Muscle of arm (tissue), 12 donors: Measurements from ENCODE around the gene NTHL1. TPM values are rescaled to one million over a fixed set of nuclear protein-coding genes. Genes with fewer than 3 reads are reported as not detected.

Source experiments
- DNase-seq: peaks from one replicate; pipeline ENCODE4 v3.0.0-alpha.2; 2013
- polyA plus RNA-seq, 12 donors: library from polyadenylated mRNA; unstranded; fragments of 120-200 nt; gene quantifications; one replicate each; pipeline ENCODE4 v1.2.1, GENCODE V29; 2013; ENCODE audit not compliant: insufficient read length in 12 of 12

The NTHL1 gene
- polyA plus RNA-seq, 12 donors, result 8.4 to 35.5 (median 10.6) TPM; not detected in 1

DNA sequence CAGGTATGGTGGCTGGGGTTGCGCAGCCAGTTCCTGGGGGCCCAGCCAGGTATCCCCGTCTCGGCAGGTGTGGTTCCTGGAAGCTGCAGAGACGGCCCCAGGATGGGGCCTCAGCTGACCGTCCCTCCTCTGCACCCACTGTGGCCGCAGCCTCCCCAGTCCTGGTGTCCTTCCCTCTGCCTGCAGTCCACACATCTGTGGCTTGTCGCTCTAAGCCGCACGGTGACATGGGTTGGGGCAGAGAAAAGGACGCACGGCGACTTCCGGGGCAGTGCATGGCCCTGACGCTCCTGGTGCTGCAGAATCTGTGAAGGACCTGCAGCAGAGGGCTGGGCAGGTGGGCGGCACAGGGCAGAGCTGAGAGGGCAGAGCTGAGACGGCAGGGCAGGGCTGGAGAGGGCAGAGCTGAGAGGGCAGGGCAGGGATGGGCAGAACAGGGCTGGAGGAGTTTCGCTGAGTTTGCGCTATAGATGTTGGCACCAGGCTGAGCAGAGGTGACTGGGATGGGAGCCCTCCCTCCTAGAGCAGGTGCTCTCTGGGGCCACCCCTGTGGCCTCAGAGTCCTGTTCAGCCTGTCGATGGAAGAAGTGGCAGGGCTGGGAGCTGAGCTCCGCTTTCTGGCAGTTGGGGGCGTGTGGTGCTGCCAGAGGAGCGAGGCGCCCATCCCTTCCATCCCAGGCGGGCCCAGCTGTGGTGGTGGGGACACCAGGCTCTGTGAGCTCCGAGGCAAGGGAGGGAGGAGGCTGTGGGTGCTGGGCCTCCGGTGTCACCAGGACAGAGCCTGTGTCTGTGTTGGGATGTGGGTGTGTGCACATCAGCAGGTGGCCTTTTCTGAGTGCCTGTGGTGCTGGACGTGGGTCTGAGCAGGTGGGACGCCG, 23.2 kb upstream of the NTHL1 start:
- no peak for DNase-seq

GRCh38 chr16:2066139-2066538, 18.5 kb upstream of the NTHL1 start:
- no peak for DNase-seq

DNA sequence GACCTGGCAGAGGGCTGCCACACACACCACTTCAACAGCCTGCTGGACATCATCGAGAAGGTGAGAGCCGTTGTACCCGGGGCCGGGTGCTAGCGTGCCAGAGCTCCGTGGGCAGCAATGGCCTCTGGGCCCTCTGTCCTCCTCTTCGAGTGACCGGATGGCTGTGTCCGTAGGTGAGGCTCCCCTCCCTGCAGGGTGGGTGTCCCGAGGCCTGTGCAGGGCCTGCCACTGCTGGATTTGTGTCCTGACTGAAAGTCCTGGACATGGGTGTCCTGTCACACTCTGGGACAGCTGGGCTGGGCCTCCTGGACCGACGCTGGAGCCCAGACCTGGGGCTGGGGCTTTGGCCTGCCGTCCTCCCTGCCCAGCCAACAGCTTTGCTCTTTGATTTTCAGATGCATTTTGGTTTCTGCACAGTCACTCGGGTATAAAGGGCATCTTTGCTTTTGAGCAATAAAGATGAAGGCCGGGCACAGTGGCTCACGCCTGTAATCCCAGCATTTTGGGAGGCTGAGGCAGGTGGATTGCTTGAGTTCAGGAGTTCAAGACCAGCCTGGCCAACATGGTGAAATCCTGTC, 16.8 kb upstream of the NTHL1 start:
- DNase-seq, result no peak

- no peak for DNase-seq
These were observed 16.2 kb upstream of the NTHL1 start for GRCh38 chr16:2063861-2064260.

DNA sequence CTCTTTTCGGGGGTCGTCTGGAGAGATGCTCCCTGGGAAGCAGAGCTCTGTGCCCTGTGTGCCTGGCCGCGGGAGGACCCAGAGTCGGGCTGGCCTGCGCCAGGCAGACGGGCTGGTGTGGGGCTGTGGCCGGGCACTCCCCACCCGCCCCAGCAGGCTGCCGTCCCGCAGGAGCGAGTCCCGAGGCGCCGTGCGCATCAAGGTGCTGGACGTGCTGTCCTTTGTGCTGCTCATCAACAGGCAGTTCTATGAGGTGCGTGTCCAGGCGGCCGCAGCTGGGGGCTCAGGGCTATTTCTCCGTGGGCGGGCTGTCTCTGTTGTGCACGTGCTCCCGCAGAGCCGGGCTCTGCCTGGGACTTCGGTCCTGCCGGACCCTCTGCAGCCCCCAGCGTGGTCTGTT, 15.2 kb upstream of the NTHL1 start:
- no peak for DNase-seq

GRCh38 chr16:2061526-2061925, 13.9 kb upstream of the NTHL1 start:
- DNase-seq, result no peak

DNA sequence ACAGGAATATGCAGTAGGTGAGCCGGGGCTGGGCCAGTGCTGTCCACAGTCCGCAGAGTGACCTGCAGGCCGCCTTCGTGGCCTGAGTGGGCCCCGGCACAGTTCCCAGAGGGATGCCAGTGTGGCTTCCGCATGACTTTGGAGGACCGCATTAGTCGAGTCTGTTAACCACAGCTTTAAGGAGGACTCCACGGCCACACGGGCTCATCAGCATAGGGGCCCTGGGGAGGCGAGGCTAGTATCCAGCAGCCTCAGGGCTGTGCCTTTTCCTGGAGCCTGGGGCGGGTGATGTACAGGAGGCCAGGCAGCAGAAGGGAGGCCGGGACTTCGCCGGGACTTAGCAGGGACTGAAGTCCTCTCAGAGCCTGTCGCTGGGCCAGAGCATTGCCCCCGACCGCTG, 13.4 kb upstream of the NTHL1 start:
- no peak for DNase-seq

- no peak for DNase-seq
These were observed 12.7 kb upstream of the NTHL1 start for GRCh38 chr16:2060346-2060745.

GRCh38 chr16:2058872-2059271, 11.2 kb upstream of the NTHL1 start:
- DNase-seq, result no peak

GRCh38 chr16:2058420-2058819, 10.8 kb upstream of the NTHL1 start:
- DNase-seq, result no peak

DNA sequence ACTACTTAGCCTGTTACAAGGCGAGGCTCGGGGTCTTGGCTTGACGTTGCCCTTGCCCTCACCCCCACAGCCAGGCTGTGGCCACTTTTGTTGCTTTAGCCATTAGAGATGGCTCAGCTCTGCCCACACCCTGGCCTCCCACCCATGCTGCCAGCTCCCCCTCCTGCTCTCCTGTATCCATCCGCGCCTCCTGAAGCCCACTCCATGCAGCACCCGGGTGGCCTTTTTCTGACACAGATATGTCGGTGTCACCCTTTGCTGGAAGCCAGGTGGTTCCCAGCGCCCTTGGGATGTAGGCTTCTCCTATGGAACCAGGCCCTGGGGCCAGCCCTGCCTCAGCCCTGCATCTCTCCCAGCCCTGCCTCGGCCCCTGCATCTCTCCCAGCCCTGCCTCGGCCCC, 9.8 kb upstream of the NTHL1 start:
- DNase-seq, result no peak

DNA sequence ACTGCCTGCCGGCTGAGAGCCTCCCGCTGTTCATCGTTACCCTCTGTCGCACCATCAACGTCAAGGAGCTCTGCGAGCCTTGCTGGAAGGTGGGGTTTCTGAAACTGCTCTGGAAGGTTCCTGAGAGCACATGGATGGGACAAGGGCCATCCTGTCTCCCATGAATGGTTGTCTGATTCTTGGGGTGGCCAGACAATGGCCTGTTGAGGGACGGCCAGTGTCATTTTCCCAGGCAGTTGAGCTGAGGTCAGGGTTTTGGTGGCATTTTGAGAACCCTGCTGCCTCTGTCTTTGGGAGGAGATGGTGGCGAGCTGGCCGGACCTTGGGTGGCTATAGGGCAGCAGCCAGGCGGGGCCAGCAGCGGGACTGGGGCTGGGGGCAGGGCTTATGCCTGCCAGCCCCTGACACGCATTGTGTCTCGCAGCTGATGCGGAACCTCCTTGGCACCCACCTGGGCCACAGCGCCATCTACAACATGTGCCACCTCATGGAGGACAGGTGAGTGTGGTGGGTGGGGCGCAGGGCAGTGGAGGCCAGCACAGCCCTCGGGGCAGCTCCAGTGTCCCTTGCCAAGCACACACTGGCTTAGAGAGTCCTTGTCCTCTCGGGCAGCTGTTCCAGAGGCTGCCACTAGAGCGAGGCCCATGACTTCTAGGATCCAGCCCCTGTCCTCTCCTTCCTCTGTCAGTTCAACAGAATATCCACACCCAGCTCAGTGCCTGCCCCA, 9.2 kb upstream of the NTHL1 start:
- DNase-seq, result no peak

- no peak for DNase-seq
These were observed 8.4 kb upstream of the NTHL1 start for GRCh38 chr16:2056077-2056476.

GRCh38 chr16:2054543-2055245, 7.1 kb upstream of the NTHL1 start:
- DNase-seq, result no peak

DNA sequence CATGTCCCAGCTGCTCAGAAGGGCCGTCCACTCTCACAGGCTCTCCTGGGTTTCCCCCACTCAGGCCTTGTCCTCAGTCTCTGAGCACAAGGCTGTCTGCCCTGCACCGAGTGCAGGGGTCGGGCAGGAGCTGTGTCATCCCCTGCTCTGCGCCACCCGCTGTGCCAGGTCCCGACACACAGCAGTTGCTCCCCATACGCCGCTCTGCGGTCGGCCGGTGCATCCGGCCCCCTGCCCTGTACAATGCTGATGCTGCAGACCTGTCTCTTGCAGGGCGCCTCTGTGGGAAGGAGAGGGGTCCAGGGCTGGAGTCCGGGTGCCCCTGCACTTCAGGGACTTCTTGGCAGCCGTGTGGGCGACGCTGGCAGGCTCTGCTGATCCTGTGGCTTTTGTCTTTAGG, 6.3 kb upstream of the NTHL1 start:
- no peak for DNase-seq

DNA sequence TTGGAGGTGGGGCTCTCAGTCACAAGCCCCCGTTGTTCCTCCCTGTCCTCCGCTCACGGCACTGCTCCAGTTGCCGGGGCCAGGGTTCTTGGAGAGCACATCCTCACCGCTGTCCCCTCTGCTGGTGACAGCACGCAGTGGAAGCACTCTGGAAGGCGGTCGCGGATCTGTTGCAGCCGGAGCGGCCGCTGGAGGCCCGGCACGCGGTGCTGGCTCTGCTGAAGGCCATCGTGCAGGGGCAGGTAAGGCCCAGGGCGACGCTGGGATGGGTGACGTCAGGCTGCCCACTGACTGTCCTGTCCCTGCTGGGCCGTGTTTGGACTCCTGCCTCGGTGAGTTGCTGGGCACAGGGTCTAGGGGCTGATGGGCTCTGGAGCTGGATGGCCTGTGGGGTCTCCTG, 5.6 kb upstream of the NTHL1 start:
- no peak for DNase-seq

GRCh38 chr16:2048116-2048543, 496 bp upstream of the NTHL1 start:
- no peak for DNase-seq

DNA sequence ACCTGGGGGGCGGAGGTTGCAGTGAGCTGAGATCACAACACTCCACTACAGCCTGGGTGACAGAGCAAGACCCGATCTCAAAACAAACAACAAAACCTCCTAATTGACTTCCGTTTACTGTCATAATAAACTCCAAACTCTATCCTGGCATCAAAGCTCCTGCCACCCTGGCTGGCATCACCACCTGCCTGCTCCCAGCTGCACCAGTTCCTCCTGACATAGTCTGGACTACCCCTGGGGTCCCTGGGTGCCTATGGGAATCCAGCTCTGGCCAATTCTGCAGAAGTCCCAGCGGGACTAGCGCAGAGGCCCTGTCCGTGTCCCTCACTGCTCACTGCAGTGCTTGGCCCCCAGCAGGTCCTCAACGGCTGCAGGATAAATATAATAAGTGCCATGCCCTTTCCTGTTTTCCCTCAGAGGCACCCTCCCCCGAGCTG, 723 bp downstream of the NTHL1 start:
- no peak for DNase-seq

DNA sequence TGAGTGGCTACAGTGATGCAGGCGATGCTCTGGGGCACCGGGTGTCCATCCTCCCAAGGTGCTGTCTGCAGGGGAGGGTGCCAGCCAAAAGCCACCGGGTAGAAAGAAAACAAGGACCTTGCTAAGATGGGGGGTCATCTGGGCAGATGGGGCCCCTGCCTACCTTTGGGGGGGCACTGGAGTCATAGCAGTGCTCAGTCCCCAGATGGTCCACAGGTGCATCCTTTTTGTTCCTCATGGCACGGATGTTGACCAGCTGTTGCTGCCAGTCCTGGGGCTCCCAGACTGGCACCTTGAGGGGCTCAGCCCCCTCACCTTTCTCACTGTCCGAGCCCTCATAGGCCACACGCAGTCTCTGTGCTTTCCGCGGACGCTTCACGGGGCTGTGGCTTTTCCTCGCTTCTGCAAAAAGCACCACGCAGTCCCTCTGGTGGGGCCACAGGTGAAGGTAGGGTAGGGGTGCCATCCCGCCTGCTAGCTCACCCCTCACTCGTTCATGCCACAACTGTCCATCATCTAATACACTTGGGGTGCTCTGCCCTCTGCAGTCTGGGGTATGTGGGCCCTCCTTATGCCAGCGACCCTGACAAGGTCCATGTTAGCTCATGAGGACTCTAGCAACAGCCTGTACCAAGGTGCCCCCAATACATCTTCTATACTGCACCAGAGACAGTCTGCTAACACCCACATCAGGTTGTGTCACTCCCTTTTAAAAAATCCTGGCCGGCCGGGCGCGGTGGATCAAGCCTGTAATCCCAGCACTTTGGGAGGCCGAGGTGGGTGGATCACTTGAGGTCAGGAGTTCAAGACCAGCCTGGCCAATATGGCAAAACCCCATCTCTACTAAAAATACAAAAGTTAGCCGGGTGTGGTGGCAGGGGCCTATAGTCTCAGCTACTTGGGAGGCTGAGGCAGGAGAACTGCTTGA, 1.4 kb downstream of the NTHL1 start:
- DNase-seq, result no peak

GRCh38 chr16:2044541-2044940, 3.1 kb downstream of the NTHL1 start:
- DNase-seq, result no peak
